ENCODE measurements around the gene TMEM245. TPM values are rescaled to one million over a fixed set of nuclear protein-coding genes. Genes with fewer than 3 reads are reported as not detected.
A peak's percentile ranks its signal among the peaks of the same experiment; 100 is the strongest.

Gene TMEM245
- total RNA-seq, 4 donors from 2014 or later, result 109 to 192 (median 137) TPM

GRCh38 chr9:109113892-109114609, 5.7 kb downstream of the TMEM245 start:
- 78% methylated on average over 12 of the region's 12 CpGs for WGBS
- Histone ChIP-seq H3K4me3 (peak overlapping the region in 3 of 4 donors; percentile 21 to 31 (median 22)), H3K4me1 (peaks cover 82 to 99% (median 96%) of the 10 kb centered on the region in 4 donors), H3K27me3 (no peaks in the 10 kb centered on the region), H3K9me3 (no peaks in the 10 kb centered on the region), H3K27ac (replicated peaks in 1 of 4) (peak overlapping the region; percentile 87 to 98 (median 94)), H3K36me3 (no peaks in the 10 kb centered on the region)
- no peak for DNase-seq (ENCODE audit: extremely low spot score)
- intact Hi-C loops (cut with DNase I), result no loop called here
- TF ChIP-seq POLR2AphosphoS5 (IDR thresholded peaks at IDR 0.05), result peak; percentile 53 to 74
- peak; percentile 47 for TF ChIP-seq EP300 (IDR thresholded peaks at IDR 0.05)
- no peak for TF ChIP-seq CTCF (IDR thresholded peaks at IDR 0.05)
- no peak for TF ChIP-seq POLR2A (IDR thresholded peaks at IDR 0.05; ENCODE audit: low read depth)

DNA sequence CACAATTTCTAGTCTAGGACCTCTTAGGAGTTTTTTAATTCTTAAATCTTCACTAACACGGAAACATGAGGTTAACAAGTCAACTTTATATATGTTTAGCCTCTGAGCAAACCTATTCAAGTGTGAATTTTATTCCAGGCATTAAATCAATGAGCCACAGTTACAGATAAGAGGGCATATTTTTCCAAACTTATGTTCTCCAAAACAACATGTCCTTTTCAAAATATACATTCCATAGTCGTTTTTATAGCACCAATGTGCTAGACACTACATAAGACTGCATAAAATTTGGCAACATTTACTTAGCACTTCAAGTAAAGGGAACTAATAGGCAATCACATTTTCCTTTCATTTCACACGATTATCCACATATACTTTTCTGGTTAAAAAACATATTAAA, 6.5 kb downstream of the TMEM245 start:
- Histone ChIP-seq H3K4me3 (no peak overlapping the region), H3K27me3 (no peaks in the 10 kb centered on the region), H3K36me3 (no peaks in the 10 kb centered on the region), H3K4me1 (peaks cover 82 to 100% (median 98%) of the 10 kb centered on the region in 4 donors), H3K9me3 (no peaks in the 10 kb centered on the region), H3K27ac (replicated peaks in 1 of 4) (peak overlapping the region; percentile 87 to 98 (median 94))
- 53% methylated on average over 3 of the region's 3 CpGs for WGBS
- no peak for TF ChIP-seq POLR2A (IDR thresholded peaks at IDR 0.05; ENCODE audit: low read depth)
- no peak for TF ChIP-seq CTCF (IDR thresholded peaks at IDR 0.05)
- TF ChIP-seq POLR2AphosphoS5 (IDR thresholded peaks at IDR 0.05), result no peak
- no peak for TF ChIP-seq EP300 (IDR thresholded peaks at IDR 0.05)
- DNase-seq (ENCODE audit: extremely low spot score), result no peak
- intact Hi-C loops (cut with DNase I), result no loop called here

DNA sequence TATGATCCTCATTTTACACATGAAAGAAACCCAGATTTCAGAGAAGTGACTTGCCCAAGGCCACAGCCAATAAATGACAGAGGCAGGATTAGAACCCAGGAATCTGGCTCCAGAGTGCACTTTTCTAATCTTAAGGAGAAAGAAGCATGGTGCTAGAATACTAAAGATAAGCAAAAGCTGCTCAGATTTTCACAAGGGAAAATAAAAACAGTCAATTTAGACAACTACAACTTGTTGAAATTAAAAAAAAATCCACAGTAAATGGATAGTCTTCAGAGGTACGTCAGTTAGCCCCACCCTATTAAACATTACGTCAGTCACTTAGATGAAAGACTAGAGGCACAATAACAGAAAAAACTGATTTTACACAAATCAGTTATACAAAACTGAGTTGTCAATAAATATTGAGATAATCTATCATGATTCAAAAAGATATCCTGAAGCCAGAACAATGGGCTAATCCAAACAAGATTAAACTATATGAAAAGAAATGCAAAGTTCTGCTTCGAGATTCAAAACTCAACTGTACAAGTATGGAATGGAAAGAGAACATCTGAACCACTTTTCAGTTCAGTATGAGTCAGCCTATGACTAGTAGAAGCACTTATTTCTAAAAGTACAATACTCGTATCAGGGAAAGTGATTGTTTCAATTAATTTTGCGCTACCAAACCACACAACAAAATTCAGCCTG, 9.3 kb downstream of the TMEM245 start:
- no peak for DNase-seq (ENCODE audit: extremely low spot score)
- Histone ChIP-seq H3K4me1 (peaks cover 76 to 100% (median 94%) of the 10 kb centered on the region in 4 donors), H3K4me3 (peak overlapping the region in 3 of 4 donors; percentile 21 to 32 (median 22)), H3K36me3 (peaks cover 0 to 5% (median 4%) of the 10 kb centered on the region in 4 donors), H3K27me3 (no peaks in the 10 kb centered on the region), H3K27ac (replicated peaks in 1 of 4) (peak overlapping the region; percentile 87 to 98 (median 94)), H3K9me3 (no peaks in the 10 kb centered on the region)
- intact Hi-C loops (cut with DNase I), result no loop called here
- TF ChIP-seq POLR2AphosphoS5 (IDR thresholded peaks at IDR 0.05), result no peak
- TF ChIP-seq POLR2A (IDR thresholded peaks at IDR 0.05; ENCODE audit: low read depth), result no peak
- TF ChIP-seq CTCF (IDR thresholded peaks at IDR 0.05), result no peak
- TF ChIP-seq EP300 (IDR thresholded peaks at IDR 0.05), result no peak
- WGBS, result 24% methylated on average over 5 of the region's 5 CpGs

DNA sequence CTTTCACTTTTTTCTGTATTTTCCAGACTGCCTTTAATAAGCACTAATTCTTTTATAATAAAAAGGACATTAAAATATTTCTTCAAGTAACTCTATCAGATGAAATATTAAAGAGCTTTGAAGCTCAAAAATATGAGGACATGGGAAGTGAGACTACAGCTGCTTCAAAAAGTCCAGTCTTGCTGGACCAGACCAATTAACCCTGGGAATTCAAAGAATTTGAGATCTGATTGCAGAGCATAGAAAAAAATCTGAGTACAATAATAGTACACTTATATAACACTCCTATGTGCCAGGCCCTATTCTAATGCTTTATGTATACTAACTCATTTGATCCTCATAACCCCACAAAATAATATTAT, 9.8 kb downstream of the TMEM245 start:
- peak overlapping the region in 3 of 4 donors; percentile 21 to 32 (median 22) for H3K4me3 ChIP-seq
- no peak for DNase-seq (ENCODE audit: extremely low spot score)
- H3K36me3 ChIP-seq, result peaks cover 0 to 10% (median 8%) of the 10 kb centered on the region in 4 donors
- intact Hi-C loops (cut with DNase I), result no loop called here
- peaks cover 71 to 95% (median 90%) of the 10 kb centered on the region in 4 donors for H3K4me1 ChIP-seq
- TF ChIP-seq POLR2AphosphoS5 (IDR thresholded peaks at IDR 0.05) (no peak), EP300 (IDR thresholded peaks at IDR 0.05) (no peak), CTCF (IDR thresholded peaks at IDR 0.05) (no peak), POLR2A (IDR thresholded peaks at IDR 0.05; ENCODE audit: low read depth) (no peak)
- no peaks in the 10 kb centered on the region for H3K27me3 ChIP-seq
- peak overlapping the region; percentile 87 to 98 (median 94) for H3K27ac ChIP-seq (replicated peaks in 1 of 4)
- no peaks in the 10 kb centered on the region for H3K9me3 ChIP-seq

All from esophagus muscularis mucosa (tissue), 4 donors.